ENCODE data around the gene IDNK.

DNA sequence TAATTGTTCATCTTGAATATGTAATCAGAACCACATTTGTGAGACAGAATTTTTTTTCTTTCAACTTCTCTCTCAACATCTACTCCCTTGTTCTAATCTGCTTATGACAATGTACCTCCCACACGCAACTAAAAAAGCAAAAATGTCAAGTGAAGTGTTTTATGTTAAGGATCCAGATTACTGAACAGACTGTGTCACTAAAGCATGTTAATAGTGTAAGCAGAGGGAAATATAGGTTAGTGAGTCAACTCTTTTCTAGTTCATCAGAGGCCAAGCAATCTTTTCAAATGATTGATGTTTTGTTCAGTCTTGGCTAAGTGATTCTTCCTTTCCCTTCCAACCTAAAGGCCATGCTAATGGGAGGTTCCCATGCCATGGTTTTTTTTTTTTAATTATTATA is 34.7 kb upstream of the IDNK start:
- TF ChIP-seq POLR2A (IDR thresholded peaks at IDR 0.05) (no peak), CTCF (IDR thresholded peaks at IDR 0.05) (no peak)

Measured in adrenal gland (tissue), 5 donors.